ENCODE results near the gene GSTA2. TPM values are rescaled to one million over a fixed set of nuclear protein-coding genes. Genes with fewer than 3 reads are reported as not detected.
"Not testable (repeated sequence)": the region's sequence is repeated elsewhere in the genome, so short reads cannot be mapped to it uniquely, and the experiment has no call there.

Gene GSTA2
- 1 to 10 TPM; 2.7 to 3.4 TPM for total RNA-seq
- 1 to 10 TPM; 2.0 to 6.8 TPM for polyA plus RNA-seq
- long read RNA-seq, donor 1 = 0 reads
- long read RNA-seq, donor 2 = 0 reads
- long read RNA-seq, donor 3 = 0 reads
- long read RNA-seq, donor 4 = 0 reads
- long read RNA-seq, donor 5 = 0 reads

- not testable (repeated sequence) for H3K4me1 ChIP-seq (ENCODE audit: control insufficient read depth in 5 of 5, insufficient read depth in 5 of 5, low read length in 5 of 5); H3K9me3 ChIP-seq (ENCODE audit: control insufficient read depth in 4 of 4, insufficient read depth in 3 of 4, low read length in 3 of 4); DNase-seq; H3K27ac ChIP-seq (ENCODE audit: low read depth in 1 of 2, low read length in 1 of 2); ATAC-seq (ENCODE audit: insufficient read depth, low FRiP score); H3K27me3 ChIP-seq (ENCODE audit: control insufficient read depth in 3 of 3, insufficient read depth in 3 of 3, low read length in 2 of 3); H3K36me3 ChIP-seq (ENCODE audit: control insufficient read depth in 4 of 4, insufficient read depth in 4 of 4, low read length in 4 of 4); H3K4me3 ChIP-seq; H3K9ac ChIP-seq (ENCODE audit: insufficient read depth in 1 of 2, low read length in 2 of 2)
- 49 to 70% methylated on average over 2 of the region's 2 CpGs for WGBS, 2 donors
These were observed at the start of gene GSTA2 for GRCh38 chr6:52763322-52763916. GSTA2 (minus strand) TSS chr6:52763475; CDS start chr6:52757947, 5,528 bp downstream.

DNA sequence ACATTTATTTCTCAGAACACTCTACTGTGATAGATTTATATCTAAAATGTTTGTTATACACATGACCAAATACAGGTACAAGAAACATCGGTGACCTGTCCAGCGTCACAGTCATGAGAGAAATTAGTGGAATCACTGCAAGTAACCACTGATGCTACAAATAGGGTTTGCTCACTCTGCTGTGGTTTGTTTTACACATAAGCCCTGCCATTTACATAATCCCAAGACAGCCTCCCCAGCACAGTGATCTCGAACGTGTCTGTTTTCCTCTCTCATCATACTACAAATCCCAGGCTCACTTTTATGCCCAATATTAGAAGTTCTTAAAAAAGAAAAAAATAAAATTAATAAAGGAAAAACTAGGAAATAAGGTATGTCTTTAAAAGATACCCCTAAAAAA lies 46.5 kb upstream of the GSTA2 start:
- not testable (repeated sequence) for ATAC-seq (ENCODE audit: insufficient read depth, low FRiP score)

DNA sequence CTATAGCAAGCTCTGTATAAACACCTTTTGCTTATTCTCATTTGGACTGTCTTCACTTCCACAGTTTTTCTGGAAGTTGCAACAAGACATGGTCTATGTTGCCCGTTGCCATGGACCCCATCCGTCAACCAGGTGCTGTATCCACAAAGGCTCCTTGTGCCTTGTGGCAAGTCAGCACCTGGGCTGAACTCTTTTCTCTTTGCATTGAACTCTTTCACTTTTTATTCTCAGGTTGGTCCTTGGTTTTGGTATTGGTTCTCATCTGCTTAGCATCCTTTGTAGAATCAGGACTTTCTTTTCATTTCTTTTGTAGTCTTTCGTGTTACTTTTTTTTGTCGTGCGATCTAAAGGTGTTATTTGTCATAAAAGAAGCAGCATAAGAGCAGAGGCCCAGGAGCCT lies 45.4 kb upstream of the GSTA2 start:
- no peaks in the 10 kb centered on the region for H3K4me1 ChIP-seq (ENCODE audit: control insufficient read depth in 5 of 5, insufficient read depth in 5 of 5, low read length in 5 of 5)
- DNase-seq = no peak
- no peaks in the 10 kb centered on the region for H3K9me3 ChIP-seq (ENCODE audit: control insufficient read depth in 4 of 4, insufficient read depth in 3 of 4, low read length in 3 of 4)
- H3K27ac ChIP-seq (ENCODE audit: low read depth in 1 of 2, low read length in 1 of 2) = no peak overlapping the region
- H3K36me3 ChIP-seq (ENCODE audit: control insufficient read depth in 4 of 4, insufficient read depth in 4 of 4, low read length in 4 of 4) = no peaks in the 10 kb centered on the region
- no peaks in the 10 kb centered on the region for H3K27me3 ChIP-seq (ENCODE audit: control insufficient read depth in 3 of 3, insufficient read depth in 3 of 3, low read length in 2 of 3)
- H3K9ac ChIP-seq (ENCODE audit: insufficient read depth in 1 of 2, low read length in 2 of 2) = no peak overlapping the region
- WGBS, 2 donors = 93 to 94% methylated on average over 5 of the region's 5 CpGs
- no peak overlapping the region for H3K4me3 ChIP-seq
- ATAC-seq (ENCODE audit: insufficient read depth, low FRiP score) = no peak
- no peak for TF ChIP-seq CTCF (IDR thresholded peaks at IDR 0.05; ENCODE audit: control extremely low read depth, extremely low read depth)

More for the DNA sequence above, 46.5 kb upstream of the GSTA2 start:
- H3K4me1 ChIP-seq (ENCODE audit: control insufficient read depth in 5 of 5, insufficient read depth in 5 of 5, low read length in 5 of 5); H3K9ac ChIP-seq (ENCODE audit: insufficient read depth in 1 of 2, low read length in 2 of 2); H3K9me3 ChIP-seq (ENCODE audit: control insufficient read depth in 4 of 4, insufficient read depth in 3 of 4, low read length in 3 of 4); H3K27me3 ChIP-seq (ENCODE audit: control insufficient read depth in 3 of 3, insufficient read depth in 3 of 3, low read length in 2 of 3); H3K36me3 ChIP-seq (ENCODE audit: control insufficient read depth in 4 of 4, insufficient read depth in 4 of 4, low read length in 4 of 4); H3K27ac ChIP-seq (ENCODE audit: low read depth in 1 of 2, low read length in 1 of 2); DNase-seq; H3K4me3 ChIP-seq: not testable (repeated sequence)
- 81 to 95% methylated on average over 4 of the region's 4 CpGs for WGBS, 2 donors

DNA sequence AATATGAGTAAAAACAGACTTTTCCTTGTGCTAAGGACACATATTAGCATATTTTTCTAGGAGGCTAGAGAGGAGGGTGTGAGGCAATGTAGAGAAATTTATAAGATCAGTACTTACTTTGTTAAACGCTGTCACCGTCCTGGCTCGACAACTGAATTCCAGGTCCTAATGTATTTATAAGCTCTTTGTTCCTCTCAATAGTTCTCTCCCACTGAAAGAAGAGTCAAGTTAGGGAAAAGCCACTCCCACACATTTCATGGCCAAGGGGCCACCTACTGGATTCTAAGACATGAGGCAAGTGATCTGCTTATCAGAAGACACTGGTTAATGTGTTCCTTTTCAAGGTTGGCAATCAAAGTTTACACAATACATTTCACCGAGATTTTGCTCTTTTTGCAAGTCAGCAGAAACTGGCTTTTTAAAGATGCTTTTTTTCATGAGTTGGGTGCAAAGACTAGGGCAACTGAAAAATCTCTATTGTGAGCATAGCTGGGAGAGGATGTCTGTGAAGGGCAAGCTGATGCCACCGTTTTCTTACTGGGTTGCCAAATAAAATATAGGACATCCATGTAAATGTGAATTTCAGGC lies 40.5 kb upstream of the GSTA2 start, which contains the start of gene GSTA1:
TSS of gene GSTA1 (minus strand) at position 149 of the 588 bp plus-strand sequence. CDS start 4,549 bp downstream, outside the sequence.
- not testable (repeated sequence) for H3K9me3 ChIP-seq (ENCODE audit: control insufficient read depth in 4 of 4, insufficient read depth in 3 of 4, low read length in 3 of 4); H3K36me3 ChIP-seq (ENCODE audit: control insufficient read depth in 4 of 4, insufficient read depth in 4 of 4, low read length in 4 of 4); H3K4me3 ChIP-seq; DNase-seq; H3K4me1 ChIP-seq (ENCODE audit: control insufficient read depth in 5 of 5, insufficient read depth in 5 of 5, low read length in 5 of 5); ATAC-seq (ENCODE audit: insufficient read depth, low FRiP score); H3K27me3 ChIP-seq (ENCODE audit: control insufficient read depth in 3 of 3, insufficient read depth in 3 of 3, low read length in 2 of 3); H3K27ac ChIP-seq (ENCODE audit: low read depth in 1 of 2, low read length in 1 of 2); H3K9ac ChIP-seq (ENCODE audit: insufficient read depth in 1 of 2, low read length in 2 of 2)
- WGBS, 2 donors = 54 to 77% methylated on average over 5 of the region's 5 CpGs

DNA sequence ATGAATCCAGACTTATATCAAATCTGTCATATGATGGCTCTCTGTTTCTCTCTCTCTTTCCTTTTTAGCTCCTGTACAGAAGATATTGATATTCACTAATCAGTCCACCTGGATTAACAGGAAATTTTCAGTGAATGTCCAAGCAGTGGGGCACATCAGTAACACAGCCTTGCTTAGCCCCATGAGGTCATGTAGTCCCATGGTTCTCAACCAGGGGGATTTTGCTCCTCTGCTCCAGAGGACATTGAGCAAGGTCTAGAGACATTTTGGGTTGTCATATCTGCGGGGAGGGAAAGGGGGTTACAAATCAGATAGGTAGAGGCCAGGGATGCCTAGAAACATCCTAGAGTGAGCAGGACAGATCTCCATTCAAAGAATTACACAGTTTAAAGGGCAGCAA lies 39.5 kb upstream of the GSTA2 start:
- H3K9ac ChIP-seq (ENCODE audit: insufficient read depth in 1 of 2, low read length in 2 of 2) = no peak overlapping the region
- H3K27me3 ChIP-seq (ENCODE audit: control insufficient read depth in 3 of 3, insufficient read depth in 3 of 3, low read length in 2 of 3) = no peaks in the 10 kb centered on the region
- H3K4me1 ChIP-seq (ENCODE audit: control insufficient read depth in 5 of 5, insufficient read depth in 5 of 5, low read length in 5 of 5) = no peaks in the 10 kb centered on the region
- 92 to 98% methylated on average over 1 of the region's 1 CpG for WGBS, 2 donors
- ATAC-seq (ENCODE audit: insufficient read depth, low FRiP score) (no peak), DNase-seq (no peak)
- H3K9me3 ChIP-seq (ENCODE audit: control insufficient read depth in 4 of 4, insufficient read depth in 3 of 4, low read length in 3 of 4) = no peaks in the 10 kb centered on the region
- H3K4me3 ChIP-seq = no peak overlapping the region
- TF ChIP-seq CTCF (IDR thresholded peaks at IDR 0.05; ENCODE audit: control extremely low read depth, extremely low read depth) = no peak
- no peak overlapping the region for H3K27ac ChIP-seq (ENCODE audit: low read depth in 1 of 2, low read length in 1 of 2)
- no peaks in the 10 kb centered on the region for H3K36me3 ChIP-seq (ENCODE audit: control insufficient read depth in 4 of 4, insufficient read depth in 4 of 4, low read length in 4 of 4)
